Activated naive CD4-positive, alpha-beta T cell treated with anti-CD3 and anti-CD28 coated beads for 36 hours (primary cell): ENCODE measurements around the gene KCTD14. TPM values are rescaled to one million over a fixed set of nuclear protein-coding genes. Genes with fewer than 3 reads are reported as not detected.
"Not testable (repeated sequence)": the region's sequence is repeated elsewhere in the genome, so short reads cannot be mapped to it uniquely, and the experiment has no call there.

Experiments used
- CTCF ChIA-PET: fragments of 350-600 bp; sonication (Branson Sonifier 250); formaldehyde crosslinking; loops from one replicate; lab custom pipeline; 2021; ENCODE audit warnings: antibody characterized with exemption; lab: Charles Lee
- DNase-seq: peaks from one replicate; pipeline ENCODE4 v3.0.0-alpha.2; 2020
- H3K27ac Mint-ChIP-seq: one replicate; pipeline ENCODE4 v1.8.0; 2021; ENCODE audit warnings: mild to moderate bottlenecking, mixed read lengths
- H3K27me3 Mint-ChIP-seq: one replicate; pipeline ENCODE4 v1.8.0; 2021; ENCODE audit warnings: low read depth, mixed read lengths
- H3K36me3 Mint-ChIP-seq: one replicate; pipeline ENCODE4 v1.8.0; 2021; ENCODE audit warnings: low read depth, mixed read lengths
- H3K4me1 Mint-ChIP-seq: one replicate; pipeline ENCODE4 v1.8.0; 2021; ENCODE audit warnings: low read depth, mixed read lengths
- H3K4me3 Mint-ChIP-seq: one replicate; pipeline ENCODE4 v1.8.0; 2021; ENCODE audit warnings: mild to moderate bottlenecking, moderate library complexity, mixed read lengths
- H3K9me3 Mint-ChIP-seq: one replicate; pipeline ENCODE4 v1.8.0; 2021; ENCODE audit warnings: mixed read lengths
- intact Hi-C: fragments of 100-400 bp; cut with micrococcal nuclease; formaldehyde crosslinking; loops from one replicate; pipeline ENCODE4 v1.15.1; 2023
- total RNA-seq, 2 experiments: library from RNA; stranded (reverse); gene quantifications; one replicate each; pipeline ENCODE4 v1.2.3, GENCODE V29; 2021

The KCTD14 gene
- total RNA-seq, 2 experiments from 2014 or later, result 0.27 TPM; not detected in 1

DNA sequence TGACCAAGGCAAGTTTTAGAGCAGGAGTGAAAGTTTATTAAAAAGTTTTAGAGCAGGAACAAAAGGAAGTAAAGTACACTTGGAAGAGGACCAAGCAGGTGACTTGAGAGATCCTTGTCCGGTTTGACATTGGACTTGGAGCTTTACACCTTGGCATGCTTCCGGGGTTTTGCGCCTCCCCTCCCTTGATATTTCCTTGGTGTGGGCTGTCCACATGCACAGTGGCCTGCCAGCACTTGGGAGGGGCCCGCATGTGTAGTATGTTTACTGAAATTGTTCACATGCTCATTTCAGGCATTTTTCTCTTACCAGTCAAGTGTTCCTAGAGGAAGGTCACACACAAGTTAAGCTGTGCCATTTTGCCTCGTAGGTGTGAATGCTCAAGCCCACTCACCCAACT, 21.6 kb upstream of the KCTD14 start:
- DNase-seq, result no peak
- H3K4me1 Mint-ChIP-seq, result peaks cover 16% of the 10 kb centered on the region
- no peaks in the 10 kb centered on the region for H3K36me3 Mint-ChIP-seq
- H3K9me3 Mint-ChIP-seq, result no peaks in the 10 kb centered on the region
- no peak overlapping the region for H3K27ac Mint-ChIP-seq
- intact Hi-C loops, result no loop called here
- no peaks in the 10 kb centered on the region for H3K27me3 Mint-ChIP-seq
- H3K4me3 Mint-ChIP-seq, result no peak overlapping the region
- CTCF ChIA-PET, result interaction anchor here (0.8 to 2.7 kb wide), 7 partner anchors 9 to 71 kb away, joined by 3 to 14 read pairs (median 11); partner anchors contain the start of gene INTS4

DNA sequence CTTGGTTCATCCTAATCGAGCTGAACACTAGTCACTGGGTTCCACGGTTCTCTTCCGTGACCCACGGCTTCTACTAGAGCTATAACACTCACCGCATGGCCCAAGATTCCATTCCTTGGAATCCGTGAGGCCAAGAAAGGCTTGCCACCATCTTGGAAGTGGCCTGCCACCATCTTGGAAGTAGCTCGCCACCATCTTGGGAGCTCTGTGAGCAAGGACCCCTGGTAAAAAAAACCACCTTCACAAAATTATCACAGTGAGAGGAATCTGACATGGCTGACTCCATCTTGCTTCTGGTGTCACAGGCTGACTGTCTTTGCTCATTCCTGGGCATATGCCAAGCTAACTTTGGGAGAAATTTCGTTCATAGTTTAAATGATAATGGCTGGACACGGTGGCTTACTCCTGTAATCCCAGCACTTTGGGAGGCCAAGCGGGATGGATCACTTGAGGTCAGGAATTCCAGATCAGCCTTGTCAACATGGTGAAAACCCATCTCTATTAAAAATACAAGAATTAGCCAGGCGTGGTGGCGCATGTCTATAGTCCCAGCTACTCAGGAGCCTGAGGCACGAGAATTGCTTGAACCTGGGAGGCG, 18.9 kb upstream of the KCTD14 start:
- intact Hi-C loops, result no loop called here
- no peaks in the 10 kb centered on the region for H3K36me3 Mint-ChIP-seq
- no peaks in the 10 kb centered on the region for H3K27me3 Mint-ChIP-seq
- no peak overlapping the region for H3K27ac Mint-ChIP-seq
- CTCF ChIA-PET, result no interaction called here
- DNase-seq, result no peak
- peaks cover 20% of the 10 kb centered on the region for H3K4me1 Mint-ChIP-seq
- H3K4me3 Mint-ChIP-seq, result no peak overlapping the region
- H3K9me3 Mint-ChIP-seq, result no peaks in the 10 kb centered on the region

DNA sequence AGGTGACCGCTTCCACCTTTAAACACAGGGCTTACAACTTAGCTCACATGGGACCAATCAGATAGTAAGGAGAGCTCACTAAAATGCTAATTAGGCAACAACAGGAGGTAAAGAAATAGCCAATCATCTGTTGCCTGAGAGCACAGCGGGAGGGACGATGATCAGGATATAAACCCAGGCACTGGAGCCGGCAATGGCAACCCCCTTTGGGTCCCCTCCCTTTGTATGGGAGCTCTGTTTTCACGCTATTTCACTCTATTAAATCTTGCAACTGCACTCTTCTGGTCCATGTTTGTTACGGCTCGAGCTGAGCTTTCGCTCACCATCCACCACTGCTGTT, 18.3 kb upstream of the KCTD14 start:
- H3K27ac Mint-ChIP-seq, H3K36me3 Mint-ChIP-seq, intact Hi-C loops, CTCF ChIA-PET, H3K9me3 Mint-ChIP-seq, DNase-seq, H3K27me3 Mint-ChIP-seq, H3K4me3 Mint-ChIP-seq: not testable (repeated sequence)
- peaks cover 18% of the 10 kb centered on the region for H3K4me1 Mint-ChIP-seq

DNA sequence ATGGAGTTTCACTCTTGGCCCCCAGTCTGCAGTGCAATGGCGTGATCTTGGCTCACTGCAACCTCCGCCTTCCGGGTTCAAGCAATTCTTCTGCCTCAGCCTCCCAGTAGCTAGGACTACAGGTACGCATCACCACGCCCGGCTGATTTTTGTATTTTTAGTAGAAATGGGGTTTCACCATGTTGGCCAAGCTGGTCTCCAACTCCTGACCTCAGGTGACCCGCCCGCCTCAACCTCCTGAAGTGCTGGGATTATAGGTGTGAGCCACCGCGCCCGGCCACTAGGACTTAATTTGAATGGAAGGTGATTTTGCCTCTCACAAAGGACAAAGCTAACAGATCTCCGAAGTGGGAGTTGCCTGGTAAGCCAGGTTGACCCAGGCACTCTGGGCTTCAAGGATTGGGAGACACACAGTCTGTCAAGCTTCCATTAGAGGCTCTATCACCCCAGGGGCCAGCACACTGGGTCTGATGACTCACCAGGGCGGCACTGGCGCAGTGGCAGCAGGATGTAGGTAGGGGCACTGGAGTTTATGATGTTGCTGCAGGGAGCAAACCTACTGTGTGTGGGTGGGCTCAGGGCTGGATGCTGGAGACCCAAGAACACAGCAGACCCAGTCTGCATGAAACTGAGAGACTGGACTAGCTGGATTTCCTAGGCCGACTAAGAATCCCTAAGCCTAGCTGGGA, 17.8 kb upstream of the KCTD14 start:
- CTCF ChIA-PET, result no interaction called here
- no peaks in the 10 kb centered on the region for H3K27me3 Mint-ChIP-seq
- intact Hi-C loops, result no loop called here
- no peaks in the 10 kb centered on the region for H3K9me3 Mint-ChIP-seq
- H3K36me3 Mint-ChIP-seq, result no peaks in the 10 kb centered on the region
- DNase-seq, result peak; percentile 16
- no peak overlapping the region for H3K4me3 Mint-ChIP-seq
- H3K27ac Mint-ChIP-seq, result no peak overlapping the region
- H3K4me1 Mint-ChIP-seq, result peaks cover 14% of the 10 kb centered on the region

DNA sequence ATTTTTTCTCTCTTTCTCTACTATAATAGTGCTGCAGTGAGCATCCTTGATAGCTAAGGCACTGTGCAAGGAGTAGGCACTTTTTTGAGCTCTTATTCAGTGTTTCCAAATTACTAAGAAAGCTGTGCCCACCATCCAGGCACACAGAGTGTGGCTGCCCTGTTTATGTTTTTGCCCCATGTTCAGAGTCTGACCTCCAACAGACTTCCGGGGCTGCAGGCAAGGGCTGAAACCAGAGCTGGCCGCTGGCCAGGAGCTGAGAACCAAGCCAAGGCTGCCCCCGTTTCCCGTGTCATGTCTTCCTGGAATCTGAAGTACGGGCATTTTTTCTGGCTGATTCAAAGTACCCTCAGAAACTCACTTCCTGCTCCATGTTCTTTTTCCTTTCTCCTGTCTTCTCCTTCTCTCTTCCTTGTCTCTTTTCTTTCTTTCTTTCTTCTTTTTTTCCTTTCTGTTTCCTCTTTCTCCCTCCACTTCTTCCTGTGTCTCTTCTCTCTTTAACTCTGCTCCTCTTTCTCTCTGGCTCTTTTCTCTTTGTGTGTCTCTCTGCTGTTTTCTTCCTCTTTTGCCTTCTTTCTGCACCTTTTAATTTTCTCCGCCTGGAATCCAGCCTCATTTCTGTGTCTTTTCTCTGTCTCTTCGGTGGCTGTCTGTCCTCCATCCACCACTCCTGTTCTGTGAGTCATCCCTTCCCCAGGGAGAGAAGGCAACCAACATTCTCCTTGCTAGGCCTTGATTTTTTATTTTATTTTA, 17.0 kb upstream of the KCTD14 start:
- CTCF ChIA-PET, result no interaction called here
- Mint-ChIP-seq H3K27ac (no peak overlapping the region), H3K9me3 (no peaks in the 10 kb centered on the region), H3K4me1 (peaks cover 11% of the 10 kb centered on the region), H3K36me3 (no peaks in the 10 kb centered on the region), H3K4me3 (peak overlapping the region; percentile 17), H3K27me3 (no peaks in the 10 kb centered on the region)
- DNase-seq, result peak; percentile 32
- intact Hi-C loops, result no loop called here

DNA sequence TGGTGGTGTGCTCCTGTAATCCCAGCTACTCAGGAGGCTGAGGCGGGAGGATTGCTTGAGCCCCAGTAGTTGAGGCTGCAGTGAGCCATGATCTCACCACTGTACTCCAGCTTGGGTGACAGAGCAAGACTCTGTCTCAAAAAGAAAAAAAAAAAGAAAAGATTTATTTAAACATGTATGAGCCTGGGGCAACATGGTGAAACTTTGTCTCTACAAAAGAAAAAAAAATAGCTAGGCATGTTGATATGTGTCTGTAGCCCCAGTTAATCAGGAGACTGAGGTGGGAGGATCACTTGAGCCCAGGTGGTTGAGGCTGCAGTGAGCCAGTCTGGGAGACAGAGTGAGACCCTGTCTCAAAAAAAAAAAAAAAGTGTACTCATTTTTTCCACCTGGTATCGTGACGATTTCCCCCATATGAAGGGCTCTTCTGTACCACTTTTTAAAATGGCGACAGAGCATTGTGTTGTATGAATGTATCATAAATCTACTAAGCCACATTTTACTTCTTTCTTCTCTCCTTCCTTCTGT, 16.4 kb upstream of the KCTD14 start:
- Mint-ChIP-seq H3K27me3 (no peaks in the 10 kb centered on the region), H3K36me3 (no peaks in the 10 kb centered on the region), H3K4me3 (no peak overlapping the region), H3K27ac (no peak overlapping the region), H3K4me1 (peaks cover 11% of the 10 kb centered on the region), H3K9me3 (no peaks in the 10 kb centered on the region)
- CTCF ChIA-PET, result no interaction called here
- intact Hi-C loops, result no loop called here
- no peak for DNase-seq

DNA sequence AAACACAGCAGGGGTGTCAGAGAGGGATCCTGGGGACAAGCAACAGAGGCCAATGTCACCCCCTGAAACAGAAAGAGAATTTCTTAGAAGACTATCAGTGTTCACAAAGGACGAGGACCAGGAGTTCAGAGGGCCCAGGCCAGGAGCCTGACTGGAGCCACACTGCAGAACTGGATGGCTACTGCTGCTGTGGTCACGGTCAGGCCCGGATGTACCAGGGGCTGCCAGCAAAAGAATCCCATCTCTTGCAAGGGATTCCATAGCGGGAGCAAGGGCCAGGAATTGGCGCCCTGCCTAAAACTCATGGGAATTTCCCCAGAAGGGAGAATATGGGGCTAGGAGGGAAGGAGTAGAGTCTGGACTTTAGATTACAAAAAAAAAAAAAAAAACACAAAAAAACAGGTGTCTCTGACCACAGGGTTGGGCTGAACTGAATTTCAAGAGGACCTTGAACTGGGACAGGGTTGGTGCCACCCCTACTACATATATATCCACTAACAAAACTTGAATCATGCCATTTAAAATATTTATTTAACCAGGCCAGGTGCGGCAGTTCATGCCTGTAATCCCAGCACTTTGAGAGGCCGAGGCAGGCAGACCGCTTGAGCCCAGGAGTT, 15.7 kb upstream of the KCTD14 start:
- no peaks in the 10 kb centered on the region for H3K9me3 Mint-ChIP-seq
- no peak overlapping the region for H3K27ac Mint-ChIP-seq
- CTCF ChIA-PET, result no interaction called here
- H3K36me3 Mint-ChIP-seq, result no peaks in the 10 kb centered on the region
- H3K27me3 Mint-ChIP-seq, result no peaks in the 10 kb centered on the region
- no peak overlapping the region for H3K4me3 Mint-ChIP-seq
- H3K4me1 Mint-ChIP-seq, result peaks cover 11% of the 10 kb centered on the region
- no peak for DNase-seq
- intact Hi-C loops, result no loop called here

DNA sequence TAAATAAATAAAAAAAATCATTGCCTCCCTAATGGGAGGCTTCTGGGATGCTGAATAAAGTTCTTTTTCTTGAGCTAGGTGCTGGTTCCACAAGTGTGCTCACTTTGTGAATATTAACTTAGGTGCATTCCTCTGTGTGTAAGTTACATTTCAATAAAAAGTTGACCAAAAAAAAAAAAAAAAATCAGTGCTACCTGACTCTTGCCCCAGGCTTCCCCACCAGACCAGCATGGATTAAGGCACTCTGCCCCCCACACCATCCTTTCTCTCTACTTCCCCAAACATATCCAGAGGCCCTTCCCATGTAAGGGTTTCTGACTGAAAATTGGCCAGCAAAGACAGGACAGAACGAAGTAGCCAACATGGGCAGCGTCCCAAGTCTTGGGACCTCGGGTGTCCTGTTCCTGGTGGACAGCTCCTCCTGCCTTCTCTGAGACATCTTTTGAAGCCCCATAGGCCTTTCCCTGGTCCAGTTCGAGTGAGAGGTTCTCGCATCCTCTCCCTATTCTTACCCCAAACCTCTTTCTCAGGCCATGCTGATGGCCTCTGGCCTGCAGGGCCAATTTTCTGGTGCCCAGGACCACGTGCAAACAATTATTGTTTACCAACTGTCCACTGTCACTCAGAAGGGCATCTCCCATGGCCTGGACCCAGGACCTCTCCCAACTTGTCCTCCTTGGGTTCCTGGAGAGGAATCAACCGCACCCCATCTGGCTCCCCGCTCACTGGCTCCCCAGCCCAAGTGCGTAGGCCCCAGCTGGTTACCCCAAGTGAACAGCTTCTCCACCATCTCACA, 14.9 kb upstream of the KCTD14 start:
- peaks cover 11% of the 10 kb centered on the region for H3K4me1 Mint-ChIP-seq
- no peaks in the 10 kb centered on the region for H3K9me3 Mint-ChIP-seq
- H3K27me3 Mint-ChIP-seq, result no peaks in the 10 kb centered on the region
- DNase-seq, result no peak
- no peak overlapping the region for H3K27ac Mint-ChIP-seq
- CTCF ChIA-PET, result interaction anchor here (1.0 kb wide), 1 partner anchor 8 kb away, joined by 3 read pairs; no protein-coding TSS in a partner anchor
- no peak overlapping the region for H3K4me3 Mint-ChIP-seq
- no peaks in the 10 kb centered on the region for H3K36me3 Mint-ChIP-seq
- intact Hi-C loops, result no loop called here

DNA sequence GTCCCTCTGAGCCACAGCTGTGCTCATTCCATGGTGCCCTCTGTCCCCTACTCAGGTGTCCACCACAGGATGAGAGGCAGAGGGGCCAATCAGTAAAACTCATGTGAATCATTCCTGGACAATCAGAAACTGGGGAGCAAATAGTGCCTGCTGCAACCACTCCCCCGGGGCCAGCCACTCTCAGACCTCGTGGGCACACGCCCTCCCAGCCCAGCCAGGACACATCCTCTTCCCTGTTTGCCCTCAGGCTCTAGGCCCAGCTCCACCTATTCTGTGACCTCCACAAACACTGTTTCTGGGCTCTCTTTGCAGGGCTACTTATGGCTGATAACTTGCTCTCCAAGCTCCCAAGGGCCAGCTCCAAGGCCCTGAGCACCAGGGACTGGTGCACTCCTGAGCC, 14.0 kb upstream of the KCTD14 start:
- CTCF ChIA-PET, result interaction anchor here (1.0 to 2.3 kb wide), 2 partner anchors 9 kb away, joined by 3 to 11 read pairs; no protein-coding TSS in a partner anchor

DNA sequence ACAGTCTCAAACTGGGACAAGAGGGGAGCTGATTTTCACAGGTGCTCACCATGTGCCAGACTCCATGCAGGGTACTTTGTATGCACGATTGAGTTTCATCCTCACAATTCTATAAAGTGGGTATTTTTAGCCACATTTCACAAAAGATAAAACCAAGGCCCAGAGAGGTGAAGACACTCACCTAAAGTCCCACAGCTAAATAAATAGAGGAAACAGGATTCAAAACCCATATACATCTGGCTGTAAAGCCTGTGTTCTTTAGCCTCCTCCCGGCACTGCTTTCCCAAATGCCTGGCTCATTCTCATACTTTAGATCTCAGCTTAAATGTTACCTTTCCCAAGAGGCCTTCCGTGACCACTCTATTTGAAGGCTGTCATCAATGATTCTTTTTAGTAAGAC, 13.2 kb upstream of the KCTD14 start:
- peaks cover 11% of the 10 kb centered on the region for H3K4me1 Mint-ChIP-seq

More for the DNA sequence above, 14.0 kb upstream of the KCTD14 start:
- Mint-ChIP-seq H3K27ac (no peak overlapping the region), H3K27me3 (no peaks in the 10 kb centered on the region), H3K4me1 (peaks cover 11% of the 10 kb centered on the region), H3K4me3 (no peak overlapping the region), H3K36me3 (no peaks in the 10 kb centered on the region), H3K9me3 (no peaks in the 10 kb centered on the region)
- no peak for DNase-seq
- intact Hi-C loops, result no loop called here

DNA sequence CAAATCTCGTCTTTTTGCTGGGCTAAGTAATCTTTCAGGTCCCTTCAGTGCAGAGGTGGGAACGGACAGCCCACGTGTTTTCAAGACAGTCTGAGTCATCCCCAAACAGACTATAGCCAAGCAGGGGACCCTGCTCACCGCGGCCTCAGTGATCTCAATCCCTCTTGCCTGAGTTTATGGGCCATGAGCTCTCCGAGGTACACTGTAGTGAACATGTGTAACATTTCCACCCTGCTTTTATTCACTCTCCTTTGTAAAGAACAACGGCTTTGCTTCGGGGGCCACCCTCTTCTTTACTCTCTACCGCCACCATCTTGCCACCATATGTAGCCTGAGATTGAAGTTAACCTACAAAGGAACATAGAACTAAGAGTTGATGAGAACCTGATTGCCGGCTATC, 11.5 kb upstream of the KCTD14 start:
- Mint-ChIP-seq H3K4me3 (no peak overlapping the region), H3K4me1 (peaks cover 3% of the 10 kb centered on the region), H3K27ac (no peak overlapping the region), H3K9me3 (no peaks in the 10 kb centered on the region), H3K27me3 (no peaks in the 10 kb centered on the region), H3K36me3 (no peaks in the 10 kb centered on the region)
- no peak for DNase-seq
- CTCF ChIA-PET, result interaction anchor here (2.3 kb wide), 1 partner anchor 11 kb away, joined by 11 read pairs; no protein-coding TSS in a partner anchor
- intact Hi-C loops, result no loop called here

More for the DNA sequence above, 13.2 kb upstream of the KCTD14 start:
- intact Hi-C loops, result no loop called here
- no peaks in the 10 kb centered on the region for H3K9me3 Mint-ChIP-seq
- CTCF ChIA-PET, result interaction anchor here (0.7 to 2.3 kb wide), 2 partner anchors 9 to 490 kb away, joined by 4 to 11 read pairs; no protein-coding TSS in a partner anchor
- H3K27me3 Mint-ChIP-seq, result no peaks in the 10 kb centered on the region
- H3K27ac Mint-ChIP-seq, result no peak overlapping the region
- H3K36me3 Mint-ChIP-seq, result no peaks in the 10 kb centered on the region
- DNase-seq, result no peak
- H3K4me3 Mint-ChIP-seq, result no peak overlapping the region
